ENCODE measurements around the gene NCOR2.
A peak's percentile ranks its signal among the peaks of the same experiment; 100 is the strongest.

Gene NCOR2

GRCh38 chr12:124566161-124566996 lies 1.0 kb downstream of the NCOR2 start:
- no peak for TF ChIP-seq CTCF (IDR thresholded peaks at IDR 0.05)
- Histone ChIP-seq H3K27me3 (peaks cover 35% of the 10 kb centered on the region), H3K27ac (peak overlapping the region; percentile 64), H3K4me3 (ENCODE audit: low read depth in 1 of 2, low read length in 1 of 2) (peak overlapping the region; percentile 80 to 87), H3K4me1 (ENCODE audit: control insufficient read depth in 1 of 2, insufficient read depth in 1 of 2, low read depth in 1 of 2, low read length in 1 of 2) (peaks cover 17 to 19% of the 10 kb centered on the region in 2 experiments), H3K36me3 (no peaks in the 10 kb centered on the region), H3K9me3 (no peaks in the 10 kb centered on the region)

- no peaks in the 10 kb centered on the region for H3K9me3 ChIP-seq
- no peaks in the 10 kb centered on the region for H3K36me3 ChIP-seq
- H3K27ac ChIP-seq, result no peak overlapping the region
- peaks cover 35% of the 10 kb centered on the region for H3K27me3 ChIP-seq
- TF ChIP-seq CTCF (IDR thresholded peaks at IDR 0.05), result no peak
- H3K4me1 ChIP-seq (ENCODE audit: control insufficient read depth in 1 of 2, insufficient read depth in 1 of 2, low read depth in 1 of 2, low read length in 1 of 2), result peaks cover 17 to 19% of the 10 kb centered on the region in 2 experiments
- peak overlapping the region; percentile 80 to 87 for H3K4me3 ChIP-seq (ENCODE audit: low read depth in 1 of 2, low read length in 1 of 2)
These were observed 1.7 kb downstream of the NCOR2 start for GRCh38 chr12:124565656-124566160.

- peaks cover 35% of the 10 kb centered on the region for H3K27me3 ChIP-seq
- no peak for TF ChIP-seq CTCF (IDR thresholded peaks at IDR 0.05)
- no peak overlapping the region for H3K4me3 ChIP-seq (ENCODE audit: low read depth in 1 of 2, low read length in 1 of 2)
- no peaks in the 10 kb centered on the region for H3K36me3 ChIP-seq
- H3K9me3 ChIP-seq, result no peaks in the 10 kb centered on the region
- peaks cover 17 to 19% of the 10 kb centered on the region in 2 experiments for H3K4me1 ChIP-seq (ENCODE audit: control insufficient read depth in 1 of 2, insufficient read depth in 1 of 2, low read depth in 1 of 2, low read length in 1 of 2)
- H3K27ac ChIP-seq, result no peak overlapping the region
These were observed 2.4 kb downstream of the NCOR2 start for GRCh38 chr12:124564971-124565491.

- no peak for TF ChIP-seq CTCF (IDR thresholded peaks at IDR 0.05)
- Histone ChIP-seq H3K36me3 (no peaks in the 10 kb centered on the region), H3K27ac (no peak overlapping the region), H3K4me3 (ENCODE audit: low read depth in 1 of 2, low read length in 1 of 2) (no peak overlapping the region), H3K9me3 (no peaks in the 10 kb centered on the region), H3K4me1 (ENCODE audit: control insufficient read depth in 1 of 2, insufficient read depth in 1 of 2, low read depth in 1 of 2, low read length in 1 of 2) (peaks cover 17 to 19% of the 10 kb centered on the region in 2 experiments), H3K27me3 (peaks cover 35% of the 10 kb centered on the region)
These were observed 3.0 kb downstream of the NCOR2 start for GRCh38 chr12:124564232-124564958.

GRCh38 chr12:124563809-124564208 lies 3.6 kb downstream of the NCOR2 start:
- Histone ChIP-seq H3K9me3 (no peaks in the 10 kb centered on the region), H3K36me3 (no peaks in the 10 kb centered on the region), H3K27me3 (peaks cover 31% of the 10 kb centered on the region), H3K4me3 (ENCODE audit: low read depth in 1 of 2, low read length in 1 of 2) (no peak overlapping the region), H3K27ac (no peak overlapping the region), H3K4me1 (ENCODE audit: control insufficient read depth in 1 of 2, insufficient read depth in 1 of 2, low read depth in 1 of 2, low read length in 1 of 2) (peaks cover 17 to 19% of the 10 kb centered on the region in 2 experiments)
- no peak for TF ChIP-seq CTCF (IDR thresholded peaks at IDR 0.05)

Measured in neutrophil (primary cell).